HepG2 (cell line): ENCODE measurements around the gene MSANTD2. TPM values are rescaled to one million over a fixed set of nuclear protein-coding genes. Genes with fewer than 3 reads are reported as not detected.

ENCODE experiments used
- CBX2 ChIP-seq, 2 experiments: fragments of 200-600 bp in 1 of 2; sonication (generic); formaldehyde crosslinking in 1 of 2; IDR thresholded peaks; 2 replicates each; pipeline versions ENCODE4 v1.7.0 to v1.8.1; 2018 to 2022; ENCODE audit warnings: low read depth in 2 of 2, low read length in 1 of 2, mild to moderate bottlenecking in 1 of 2, missing genetic modification reagents in 1 of 2
- FOXK1 ChIP-seq: sonication (generic); formaldehyde crosslinking; IDR thresholded peaks from 2 replicates; pipeline ENCODE4 v1.4.0; 2020; ENCODE audit warnings: low read depth, missing genetic modification reagents, borderline replicate concordance
- HOXA3 ChIP-seq: sonication (generic); formaldehyde crosslinking; IDR thresholded peaks from 2 replicates; pipeline ENCODE4 v1.5.0; 2020; ENCODE audit warnings: missing genetic modification reagents
- HOXA7 ChIP-seq: sonication (generic); formaldehyde crosslinking; IDR thresholded peaks from 2 replicates; pipeline ENCODE4 v1.8.1; 2022; ENCODE audit warnings: mild to moderate bottlenecking, missing genetic modification reagents, moderate library complexity
- IKZF1 ChIP-seq: fragments of 450-650 bp; IDR thresholded peaks from 2 replicates; pipeline ENCODE4 v1.7.1; 2016
- IRX3 ChIP-seq: sonication (generic); formaldehyde crosslinking; IDR thresholded peaks from 2 replicates; pipeline ENCODE4 v1.8.1; 2023; ENCODE audit warnings: mild to moderate bottlenecking, low read depth, missing genetic modification reagents, borderline replicate concordance
- KLF15 ChIP-seq: sonication (generic); formaldehyde crosslinking; IDR thresholded peaks from 2 replicates; pipeline ENCODE4 v1.8.1; 2023; ENCODE audit warnings: borderline replicate concordance, mild to moderate bottlenecking, inconsistent platforms, missing genetic modification reagents, mixed read lengths
- MAFK ChIP-seq, 2 experiments: IDR thresholded peaks in 1 of 2; conservative IDR thresholded peaks in 1 of 2; 2 replicates each; pipeline ENCODE4 v1.6.1; 2011; ENCODE audit warnings: improper control_type of control experiment in 2 of 2, low read length in 2 of 2
- MATR3 ChIP-seq: sonication (generic); formaldehyde crosslinking; IDR thresholded peaks from 2 replicates; pipeline ENCODE4 v1.4.0; 2020; ENCODE audit warnings: missing genetic modification reagents
- PAX8 ChIP-seq: sonication (generic); formaldehyde crosslinking; IDR thresholded peaks from 2 replicates; pipeline ENCODE4 v1.8.0; 2022; ENCODE audit warnings: mild to moderate bottlenecking, missing genetic modification reagents, borderline replicate concordance
- PRMT3 ChIP-seq: sonication (generic); formaldehyde crosslinking; IDR thresholded peaks from 2 replicates; pipeline ENCODE4 v1.8.1; 2022; ENCODE audit warnings: low read depth, mild to moderate bottlenecking, moderate library complexity, missing genetic modification reagents, borderline replicate concordance
- SP1 ChIP-seq, 2 experiments: fragments of 450-650 bp in 1 of 2; sonication (generic) in 1 of 2; formaldehyde crosslinking in 1 of 2; IDR thresholded peaks; 2 replicates each; pipeline versions ENCODE4 v1.4.0 to v1.6.1; 2016 to 2020; ENCODE audit warnings: missing genetic modification reagents in 1 of 2
- SP140L ChIP-seq: sonication (generic); formaldehyde crosslinking; IDR thresholded peaks from 2 replicates; pipeline ENCODE4 v1.4.0; 2020; ENCODE audit warnings: missing genetic modification reagents, borderline replicate concordance
- TBP ChIP-seq: sonication (generic); formaldehyde crosslinking; IDR thresholded peaks from 2 replicates; pipeline ENCODE4 v1.5.0; 2020; ENCODE audit warnings: missing genetic modification reagents
- TEAD2 ChIP-seq: sonication (generic); formaldehyde crosslinking; IDR thresholded peaks from 2 replicates; pipeline ENCODE4 v1.9.0; 2021; ENCODE audit warnings: missing genetic modification reagents
- ZBTB25 ChIP-seq: IDR thresholded peaks from 2 replicates; pipeline ENCODE4 v1.6.1; 2018; ENCODE audit warnings: missing genetic modification reagents
- ZNF10 ChIP-seq: sonication (generic); formaldehyde crosslinking; IDR thresholded peaks from 2 replicates; pipeline ENCODE4 v1.4.0; 2020; ENCODE audit warnings: mild to moderate bottlenecking, low read depth, missing genetic modification reagents, borderline replicate concordance
- ZNF335 ChIP-seq: sonication (generic); formaldehyde crosslinking; IDR thresholded peaks from 2 replicates; pipeline ENCODE4 v1.4.0; 2020; ENCODE audit warnings: missing genetic modification reagents
- ZNF34 ChIP-seq: sonication (generic); formaldehyde crosslinking; IDR thresholded peaks from 2 replicates; pipeline ENCODE4 v1.4.0; 2020; ENCODE audit warnings: mild to moderate bottlenecking, missing genetic modification reagents, borderline replicate concordance
- ZNF576 ChIP-seq: sonication (generic); formaldehyde crosslinking; IDR thresholded peaks from 2 replicates; pipeline ENCODE4 v1.4.0; 2020; ENCODE audit warnings: mild to moderate bottlenecking, missing genetic modification reagents
- ZNF589 ChIP-seq: sonication (generic); formaldehyde crosslinking; conservative IDR thresholded peaks from 2 replicates; pipeline ENCODE4 v1.8.0; 2022; ENCODE audit warnings: mild to moderate bottlenecking, moderate library complexity, missing genetic modification reagents
- ZNF652 ChIP-seq: IDR thresholded peaks from 2 replicates; pipeline ENCODE4 v1.6.1; 2016; ENCODE audit warnings: low read depth, borderline replicate concordance
- ZNF777 ChIP-seq: sonication (generic); formaldehyde crosslinking; IDR thresholded peaks from 2 replicates; pipeline ENCODE4 v1.4.0; 2020; ENCODE audit warnings: missing genetic modification reagents
- ZNF781 ChIP-seq: sonication (generic); formaldehyde crosslinking; IDR thresholded peaks from 2 replicates; pipeline ENCODE4 v1.5.1; 2020; ENCODE audit warnings: borderline replicate concordance, mild to moderate bottlenecking, missing genetic modification reagents; ENCODE audit errors: not compliant biosample characterization
- ZSCAN31 ChIP-seq: sonication (generic); formaldehyde crosslinking; IDR thresholded peaks from 2 replicates; pipeline ENCODE4 v1.5.0; 2020; ENCODE audit warnings: low read depth, mild to moderate bottlenecking, missing genetic modification reagents
- polyA plus RNA-seq, 8 experiments: library from polyadenylated mRNA; depleted of rRNA in 3 of 8; stranded (reverse) in 7 of 8; unstranded in 1 of 8; fragments of >200 nt; fragmentation: Illumina TruSeq in 4 of 8; extraction: Trizol in 4 of 8; gene quantifications; 2 replicates each; pipeline versions ENCODE4 v1.2.1 to v1.2.3, GENCODE V29; 2011 to 2016; ENCODE audit warnings: low read depth in 4 of 8, missing spikeins in 1 of 8, mixed read lengths in 1 of 8; ENCODE audit not compliant: insufficient read depth in 1 of 8
- total RNA-seq, 5 experiments: library from RNA; depleted of rRNA; stranded (reverse); fragments of >200 nt; fragmentation: Illumina TruSeq; extraction: Trizol; gene quantifications; 2 replicates each; pipeline ENCODE4 v1.2.3, GENCODE V29; 2016; ENCODE audit warnings: low read depth in 1 of 5
- TF ChIP-seq, protein P1 (sequence below): sonication (generic); formaldehyde crosslinking; IDR thresholded peaks from 2 replicates; pipeline ENCODE4 v1.8.0; 2022; ENCODE audit warnings: missing genetic modification reagents, low read depth, mild to moderate bottlenecking, borderline replicate concordance

Gene MSANTD2
- total and polyA plus RNA-seq, 2 of the 13 experiments (the other 11 are each of a cell fraction or from before 2014, with no cell fraction given): 8.7 to 10.1 TPM

DNA sequence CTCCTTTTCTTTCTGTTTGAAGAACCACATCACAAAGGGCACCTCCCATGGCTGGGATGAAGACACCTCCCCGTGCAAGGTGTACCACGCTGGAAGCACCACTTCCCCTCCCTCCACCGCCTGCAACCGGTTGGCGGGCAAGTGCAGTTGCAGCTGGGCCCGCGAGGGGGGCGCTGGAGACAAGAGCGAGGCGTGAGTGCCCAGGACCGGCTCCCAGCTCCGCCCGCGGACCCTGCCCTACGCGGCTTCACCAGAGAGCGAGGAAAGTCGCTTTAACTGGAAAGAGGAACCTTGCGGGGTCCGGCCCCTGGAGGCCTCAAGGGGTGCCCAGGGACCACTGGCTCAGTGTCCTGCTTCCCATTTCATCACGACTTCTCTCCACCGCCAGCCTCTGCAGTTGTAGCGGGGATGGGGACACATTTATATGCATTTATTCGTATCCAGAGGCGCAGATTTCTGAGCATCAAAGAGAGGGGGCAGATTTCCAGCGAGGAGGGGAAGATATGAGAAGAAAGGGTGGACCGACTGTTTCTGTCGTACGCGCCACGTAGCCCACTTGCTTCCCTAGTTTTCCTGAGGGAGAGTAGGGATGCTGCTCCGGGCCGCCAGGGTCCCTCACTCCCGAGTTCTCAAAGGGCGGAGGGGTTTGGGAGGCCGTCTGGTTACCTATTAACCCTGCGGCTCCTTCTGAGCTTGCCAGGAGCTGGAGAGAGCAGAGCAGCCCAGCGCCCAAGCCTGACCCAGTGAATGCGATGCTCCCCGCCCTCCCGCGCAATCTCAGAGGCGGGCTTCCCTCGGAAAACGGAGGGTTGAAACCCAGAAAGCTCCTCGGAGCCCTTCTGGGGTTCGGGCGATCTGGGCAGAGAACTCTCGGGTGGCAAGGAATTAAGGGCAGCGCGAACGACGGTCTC, 41.6 kb downstream of the MSANTD2 start (continued):
- no peak for TF ChIP-seq ZBTB25 (CRISPR knock-in tag)
- TF ChIP-seq, protein P1, sequence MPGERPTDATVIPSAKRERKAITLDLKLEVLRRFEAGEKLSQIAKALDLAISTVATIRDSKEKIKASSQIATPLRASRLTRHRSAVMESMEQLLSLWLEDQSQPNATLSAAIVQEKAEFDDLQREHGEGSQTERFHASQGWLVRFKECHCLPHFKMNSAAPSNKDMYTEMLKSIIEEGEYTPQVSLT (CRISPR knock-in tag): no peak
- TF ChIP-seq PAX8 (CRISPR knock-in tag): no peak
- no peak for TF ChIP-seq TEAD2
- no peak for TF ChIP-seq ZNF10 (CRISPR knock-in tag)
- no peak for TF ChIP-seq ZNF781 (CRISPR knock-in tag)
- TF ChIP-seq MATR3 (CRISPR knock-in tag): no peak
- TF ChIP-seq ZNF589 (CRISPR knock-in tag): no peak
- TF ChIP-seq ZNF652 (CRISPR knock-in tag): 0 out of 2 replicates have a peak, but pooled peaks have one; percentile 10
- TF ChIP-seq MAFK (conservative IDR thresholded peaks at IDR 0.05 in 1 of 2, IDR thresholded peaks at IDR 0.05 in 1 of 2; ENCODE audit: low read length in 2 of 2): no peak
- no peak for TF ChIP-seq ZNF576 (CRISPR knock-in tag)
- no peak for TF ChIP-seq ZNF34
- TF ChIP-seq HOXA3 (CRISPR knock-in tag): peak; percentile 42
- TF ChIP-seq CBX2 (IDR thresholded peaks at IDR 0.05; ENCODE audit: low read depth, low read length): no peak
- no peak for TF ChIP-seq CBX2 (CRISPR knock-in tag; IDR thresholded peaks at IDR 0.05; ENCODE audit: low read depth)
- TF ChIP-seq HOXA7 (CRISPR knock-in tag): no peak
- 0 out of 2 replicates have a peak, but pooled peaks have one; percentile 39 for TF ChIP-seq ZNF777 (CRISPR knock-in tag)
- no peak for TF ChIP-seq ZNF335
- TF ChIP-seq IRX3 (CRISPR knock-in tag): no peak
- no peak for TF ChIP-seq IKZF1
- no peak for TF ChIP-seq PRMT3 (CRISPR knock-in tag)
- no peak for TF ChIP-seq TBP (CRISPR knock-in tag)
- TF ChIP-seq SP1 (IDR thresholded peaks at IDR 0.05): no peak
- no peak for TF ChIP-seq SP1 (CRISPR knock-in tag; IDR thresholded peaks at IDR 0.05)
- TF ChIP-seq FOXK1: no peak
- TF ChIP-seq SP140L (CRISPR knock-in tag): no peak
- TF ChIP-seq KLF15 (CRISPR knock-in tag): no peak
- 0 out of 2 replicates have a peak, but pooled peaks have one; percentile 35 for TF ChIP-seq ZSCAN31 (CRISPR knock-in tag)
